HG03342 (cell line): ENCODE measurements around the gene PSMB8.
"Not testable (repeated sequence)": the region's sequence is repeated elsewhere in the genome, so short reads cannot be mapped to it uniquely, and the experiment has no call there.

ENCODE experiments used
- ATAC-seq: cut with Tn5 transposase; IDR thresholded peaks from one replicate; pipeline ENCODE4 v1.9.1; 2021; ENCODE audit warnings: mild to moderate bottlenecking, moderate library complexity; ENCODE audit not compliant: unreplicated experiment

Gene PSMB8

DNA sequence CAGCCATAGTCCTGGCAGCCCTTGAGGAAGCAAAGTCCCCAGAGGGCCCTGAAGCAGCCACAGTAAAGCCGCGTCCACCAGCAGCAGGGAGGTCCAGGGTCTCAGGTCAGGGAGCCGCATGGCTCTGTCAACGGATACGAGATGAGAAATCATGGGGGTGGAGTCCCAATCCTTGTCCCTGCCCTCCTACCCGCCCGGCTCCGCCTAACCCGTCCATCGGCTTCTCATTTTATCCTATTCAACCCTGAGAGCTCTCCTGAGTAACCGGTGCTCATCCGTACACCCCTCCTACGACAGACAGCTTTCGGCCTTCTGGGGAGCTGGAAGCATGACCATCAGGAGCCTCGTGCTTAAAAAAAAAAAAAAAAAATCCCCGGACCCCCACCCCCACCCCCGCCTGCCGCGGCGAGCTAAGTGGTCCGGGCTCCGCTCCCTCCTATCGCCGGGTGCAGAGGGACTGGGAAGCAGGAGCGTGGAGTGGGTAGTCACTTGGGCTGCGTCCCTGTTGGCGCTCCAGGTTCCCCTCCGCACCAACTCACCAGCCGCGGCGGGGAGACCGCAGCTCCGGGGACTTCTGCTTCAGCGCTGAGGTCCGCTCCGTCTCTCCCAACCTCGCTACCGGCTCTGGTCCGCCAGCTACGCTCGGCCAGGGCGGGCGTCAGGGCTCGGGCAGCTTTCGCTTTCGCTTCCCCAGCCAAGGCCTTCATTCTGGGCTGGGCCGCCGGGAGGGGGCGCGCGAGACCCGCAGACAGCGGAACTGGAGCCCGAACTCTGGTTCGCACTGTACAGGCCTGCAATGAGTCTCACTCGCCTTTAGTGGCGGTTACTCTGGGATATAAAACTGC, 5.5 kb downstream of the PSMB8 start, which contains the start of gene TAP2:
Gene TAP2, minus strand, starts transcription at position 626 of the 845 bp plus-strand sequence. Its CDS starts 506 bp downstream, at position 120.
- peak; percentile 73 for ATAC-seq

- ATAC-seq, result no peak
Measured at GRCh38 chr6:32837651-32838113, 6.2 kb downstream of the PSMB8 start.

DNA sequence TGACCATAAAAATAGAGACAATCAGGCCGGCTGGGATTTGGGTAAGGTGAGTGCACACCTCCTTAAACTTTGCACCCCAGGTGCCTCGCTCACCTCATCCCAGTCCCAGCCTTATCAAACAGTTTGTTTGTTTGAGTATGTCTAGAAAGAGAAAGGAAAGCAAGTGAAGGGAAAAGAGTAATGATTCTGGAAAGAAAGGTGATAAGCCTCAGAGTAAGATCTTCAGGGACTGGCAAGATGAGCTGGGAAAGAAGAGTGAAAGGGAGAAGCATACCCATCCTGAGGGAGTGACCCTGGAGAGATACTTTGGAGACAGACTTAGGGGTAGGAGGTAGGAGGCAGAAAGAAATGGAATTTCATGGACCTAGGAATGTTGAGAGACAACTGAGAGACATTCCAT, 7.0 kb downstream of the PSMB8 start:
- no peak for ATAC-seq

GRCh38 chr6:32835167-32835893, 8.5 kb downstream of the PSMB8 start:
- ATAC-seq, result no peak

- ATAC-seq, result no peak
Measured at GRCh38 chr6:32833664-32834063, 10.2 kb downstream of the PSMB8 start.

- no peak for ATAC-seq
Measured at GRCh38 chr6:32832535-32832934, 11.3 kb downstream of the PSMB8 start.

DNA sequence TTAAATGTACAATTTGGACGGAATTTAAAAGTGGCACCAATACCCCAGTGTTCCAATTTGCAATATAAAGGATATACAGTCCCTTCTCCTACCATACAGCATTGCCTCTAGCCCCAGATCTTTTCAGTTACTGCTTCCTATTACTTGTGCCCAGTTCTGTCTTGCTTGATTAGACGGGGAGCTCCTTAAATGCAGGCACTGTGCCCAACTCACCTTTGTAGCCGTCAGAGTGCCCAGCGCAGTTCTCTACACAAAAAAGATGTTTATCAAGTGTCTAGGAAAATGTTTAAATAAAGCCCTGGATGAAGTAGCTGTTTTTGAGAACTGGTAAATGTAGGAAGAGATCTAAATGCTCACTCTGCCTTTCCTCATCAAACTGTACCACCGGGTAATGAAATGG, 12.9 kb downstream of the PSMB8 start:
- ATAC-seq, result no peak

DNA sequence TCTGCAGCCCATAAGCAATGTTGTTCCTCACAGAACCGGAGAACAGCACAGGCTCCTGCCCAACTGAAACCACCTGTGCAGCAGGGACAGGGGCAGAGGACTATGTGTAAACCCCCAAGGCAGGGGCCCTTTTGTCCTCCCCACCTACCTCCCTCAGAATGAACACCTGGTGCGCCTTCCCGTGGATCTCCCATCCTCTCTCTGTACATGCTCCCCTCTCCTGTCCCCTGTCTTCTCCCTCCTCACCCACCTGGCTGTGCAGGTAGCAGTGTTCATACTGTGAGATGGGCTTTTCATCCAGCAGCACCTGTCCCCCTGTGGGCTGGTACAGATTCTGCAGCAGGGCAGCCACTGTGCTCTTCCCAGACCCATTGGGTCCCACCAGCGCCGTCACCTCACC, 13.8 kb downstream of the PSMB8 start:
- ATAC-seq, result no peak

- no peak for ATAC-seq
Measured at GRCh38 chr6:32829495-32829894, 14.4 kb downstream of the PSMB8 start.

- ATAC-seq, result no peak
Measured at GRCh38 chr6:32827025-32827424, 16.8 kb downstream of the PSMB8 start.

DNA sequence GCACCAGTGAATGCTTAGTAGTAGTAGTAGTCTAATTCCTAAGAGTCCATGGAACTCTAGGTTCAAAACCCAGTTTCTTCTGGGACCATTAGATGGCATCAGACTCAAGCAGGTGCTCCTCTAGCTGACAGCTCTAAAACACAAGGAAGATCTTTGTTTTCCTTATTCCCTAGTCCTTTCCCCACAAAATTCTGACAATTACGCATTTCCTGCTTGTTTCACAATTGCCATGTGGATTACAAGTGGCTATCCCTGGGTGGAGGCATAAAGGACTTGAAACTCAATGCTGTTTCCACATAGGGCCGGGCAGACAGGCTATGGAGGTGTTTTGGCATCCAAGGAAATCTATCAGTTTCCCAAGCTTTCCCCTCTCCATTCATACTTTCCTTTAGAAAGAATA, 17.9 kb downstream of the PSMB8 start:
- no peak for ATAC-seq

DNA sequence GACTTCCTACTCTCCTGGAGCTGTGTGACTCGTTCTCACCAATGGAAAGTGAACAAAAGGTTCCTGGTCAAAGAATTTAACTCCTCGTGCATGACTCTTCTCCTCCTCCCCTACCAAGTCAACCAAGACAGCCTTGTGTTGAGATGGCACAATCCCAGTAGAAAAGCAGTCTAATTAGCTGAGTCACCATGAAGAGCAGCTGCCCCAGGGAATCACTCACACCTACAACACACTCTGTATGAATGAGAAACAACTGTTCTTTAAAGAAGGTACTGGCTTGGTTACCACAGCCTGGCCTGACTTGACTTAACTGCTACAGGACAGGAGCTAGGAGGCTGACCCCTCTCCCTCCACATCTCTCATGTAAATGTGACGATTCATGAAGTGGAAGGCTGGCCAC, 24.1 kb downstream of the PSMB8 start:
- no peak for ATAC-seq

DNA sequence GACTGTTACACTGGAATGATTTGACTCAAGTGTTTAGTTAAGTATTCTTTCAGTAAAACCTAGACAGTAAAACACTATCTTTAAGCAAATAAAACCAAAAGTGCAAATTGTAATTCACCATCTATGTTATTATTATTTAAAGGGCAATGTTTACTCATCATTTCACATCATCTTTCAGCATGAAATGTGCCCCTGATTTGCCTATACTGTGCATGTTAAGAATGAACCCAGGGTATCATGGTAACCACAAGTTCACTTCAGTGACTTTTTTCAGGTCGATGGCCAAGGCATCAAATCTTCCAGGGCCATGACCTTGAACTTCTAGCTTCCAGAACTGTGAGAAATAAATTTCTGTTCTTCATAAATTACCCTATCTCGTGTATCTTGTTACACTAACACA, 25.0 kb downstream of the PSMB8 start:
- no peak for ATAC-seq

DNA sequence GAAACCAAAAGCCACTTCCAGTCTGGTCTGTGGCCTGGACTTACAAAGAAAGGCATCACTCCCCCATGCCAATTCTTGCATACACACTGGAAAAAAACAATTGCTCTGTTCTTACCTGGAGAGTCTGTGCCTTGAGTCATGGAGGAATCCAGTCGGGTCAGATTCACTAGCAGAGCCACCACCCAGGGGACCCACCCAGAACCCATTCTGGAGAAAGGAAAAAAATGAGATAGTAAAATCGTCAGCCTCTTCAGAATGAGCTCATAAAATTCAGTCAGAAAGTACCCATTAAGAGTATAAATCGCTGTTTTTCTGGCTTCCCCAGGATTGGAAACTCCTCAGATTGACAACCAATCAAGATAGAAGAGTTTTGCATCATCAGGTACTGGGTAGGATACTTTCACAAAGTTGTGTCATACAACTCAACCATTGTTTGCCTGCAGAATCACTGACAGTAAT, 27.1 kb downstream of the PSMB8 start, which contains the start of gene HLA-DOB:
Gene HLA-DOB, minus strand, starts transcription at position 257 of the 459 bp plus-strand sequence. Its CDS starts 51 bp downstream, at position 206.
- peak; percentile 59 for ATAC-seq

GRCh38 chr6:32815996-32816395, 27.9 kb downstream of the PSMB8 start:
- no peak for ATAC-seq

DNA sequence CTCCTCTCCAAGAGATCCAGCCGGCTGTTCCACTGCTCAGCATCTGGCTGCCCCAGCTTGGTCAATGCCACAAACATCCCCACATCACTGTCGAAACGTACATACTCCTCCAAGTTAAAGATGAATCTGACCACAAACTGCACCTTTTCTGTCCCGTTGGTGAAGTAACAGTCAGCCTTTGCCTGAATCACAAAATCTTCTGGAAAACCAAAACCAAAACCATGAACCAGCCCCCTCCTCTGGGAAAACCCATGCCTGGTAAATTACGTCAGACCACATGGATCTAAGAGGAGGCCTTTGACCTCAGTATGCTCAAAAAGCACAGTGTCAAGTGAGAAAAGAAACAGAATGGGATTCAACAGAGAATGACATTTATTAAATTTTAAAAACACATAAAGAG, 28.7 kb downstream of the PSMB8 start:
- no peak for ATAC-seq

DNA sequence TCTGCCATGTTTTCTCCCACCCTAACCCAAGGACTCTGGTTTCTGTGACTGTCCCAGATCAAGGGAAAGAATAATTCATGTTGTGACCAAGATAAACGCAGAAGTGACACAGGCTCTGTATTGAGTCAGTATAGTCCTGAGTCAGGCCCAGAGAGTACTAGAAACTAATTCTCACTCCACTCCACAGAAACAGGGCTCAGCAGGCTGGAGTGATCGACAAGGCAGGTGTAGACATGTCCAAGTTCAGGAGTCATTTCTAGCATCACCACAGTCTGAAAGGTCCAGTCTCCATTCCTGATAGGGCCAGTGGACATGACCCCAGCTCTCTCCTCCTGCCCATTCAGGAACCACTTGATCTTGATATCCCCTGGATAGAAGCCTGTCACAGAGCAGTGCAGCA, 29.7 kb downstream of the PSMB8 start:
- no peak for ATAC-seq

DNA sequence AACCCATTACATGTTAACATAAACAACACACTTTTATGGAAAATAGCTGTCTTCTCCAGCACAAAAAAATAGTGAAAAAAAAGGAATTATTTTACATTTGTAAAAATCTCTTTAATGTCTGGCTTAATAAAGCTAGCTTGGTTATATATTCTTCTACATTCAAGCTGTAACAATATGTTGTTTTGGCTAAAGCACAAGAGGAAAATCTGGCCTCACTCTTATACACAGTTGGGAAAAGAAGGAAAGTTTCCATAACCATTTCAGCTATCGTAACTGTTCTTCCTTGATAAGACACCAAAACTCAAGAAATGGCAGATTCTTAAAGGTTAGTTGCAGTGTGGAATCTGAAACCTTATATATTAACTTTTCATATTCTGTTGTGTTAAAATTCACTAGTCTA, 34.7 kb downstream of the PSMB8 start:
- ATAC-seq, result no peak

GRCh38 chr6:32807020-32807580, 36.7 kb downstream of the PSMB8 start:
- no peak for ATAC-seq

- not testable (repeated sequence) for ATAC-seq
Measured at GRCh38 chr6:32805404-32805803, 38.4 kb downstream of the PSMB8 start.

DNA sequence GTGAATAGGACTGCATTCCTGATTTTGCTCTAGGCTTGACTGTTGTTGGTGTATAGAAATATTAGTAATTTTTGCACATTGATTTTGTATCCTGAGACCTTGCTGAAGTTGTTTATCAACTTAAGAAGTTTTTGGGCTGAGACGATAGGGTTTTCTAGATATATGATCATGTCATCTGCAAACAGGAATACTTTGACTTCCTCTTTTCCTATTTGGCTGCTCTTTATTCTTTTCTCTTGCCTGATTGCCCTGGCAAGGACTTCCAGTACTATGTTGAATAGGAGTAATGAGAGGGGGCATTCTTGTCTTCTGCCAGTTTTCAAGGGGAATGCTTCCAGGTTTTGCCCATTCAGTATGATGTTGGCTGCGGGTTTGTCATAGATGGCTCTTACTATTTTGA, 40.4 kb downstream of the PSMB8 start:
- no peak for ATAC-seq
